Measurements from ENCODE around the gene SEMA5A. TPM values are rescaled to one million over a fixed set of nuclear protein-coding genes. Genes with fewer than 3 reads are reported as not detected.

The SEMA5A gene
- total RNA-seq, 2 donors from 2014 or later: 13.3 to 17.6 TPM

DNA sequence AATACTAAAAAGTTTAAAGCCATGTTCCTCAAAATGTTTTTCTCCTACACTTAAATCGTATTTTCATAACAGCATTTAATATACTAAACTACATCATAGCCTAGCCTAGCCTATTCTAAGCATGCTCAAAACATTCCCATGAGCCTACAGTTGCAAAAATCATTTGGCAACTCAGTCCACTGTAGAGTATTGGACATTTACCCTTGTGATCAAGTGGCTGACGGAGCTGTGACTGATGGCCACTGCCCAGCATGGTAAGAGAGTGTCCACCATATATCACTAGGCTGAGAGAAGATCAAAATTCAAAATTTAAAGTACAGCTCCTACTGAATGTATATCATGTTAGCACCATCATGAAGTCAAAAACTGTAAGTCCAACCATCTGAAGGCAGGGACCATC lies 30.9 kb downstream of the SEMA5A start:
- no peaks in the 10 kb centered on the region for H3K27me3 ChIP-seq (replicated peaks; ENCODE audit: insufficient read depth)
- no peak overlapping the region for H3K4me3 ChIP-seq
- DNase-seq (ENCODE audit: low spot score) (no peak), ATAC-seq (ENCODE audit: insufficient number of reproducible peaks, low FRiP score, low read depth) (no peak)
- no peak overlapping the region for H3K27ac ChIP-seq
- no peaks in the 10 kb centered on the region for H3K36me3 ChIP-seq
- no peaks in the 10 kb centered on the region for H3K9me3 ChIP-seq
- no peak for TF ChIP-seq CTCF (IDR thresholded peaks at IDR 0.05)
- H3K4me1 ChIP-seq (ENCODE audit: control insufficient read depth in 1 of 2, low read depth in 2 of 2): peaks cover 6 to 18% of the 10 kb centered on the region in 2 donors

- Histone ChIP-seq H3K27me3 (replicated peaks; ENCODE audit: insufficient read depth) (no peaks in the 10 kb centered on the region), H3K4me3 (no peak overlapping the region), H3K9me3 (no peaks in the 10 kb centered on the region), H3K4me1 (ENCODE audit: control insufficient read depth in 1 of 2, low read depth in 2 of 2) (peaks cover 6 to 8% of the 10 kb centered on the region in 2 donors), H3K36me3 (no peaks in the 10 kb centered on the region), H3K27ac (no peak overlapping the region)
- DNase-seq (ENCODE audit: low spot score): no peak
- TF ChIP-seq CTCF (IDR thresholded peaks at IDR 0.05): peak; percentile 30
- no peak for ATAC-seq (ENCODE audit: insufficient number of reproducible peaks, low FRiP score, low read depth)
Measured at GRCh38 chr5:9513827-9514226, 32.0 kb downstream of the SEMA5A start.

- no peak for ATAC-seq (ENCODE audit: insufficient number of reproducible peaks, low FRiP score, low read depth)
- no peak for DNase-seq (ENCODE audit: low spot score)
- Histone ChIP-seq H3K4me3 (peak overlapping the region; percentile 47), H3K9me3 (no peaks in the 10 kb centered on the region), H3K4me1 (ENCODE audit: control insufficient read depth in 1 of 2, low read depth in 2 of 2) (peaks cover 6 to 8% of the 10 kb centered on the region in 2 donors), H3K27ac (peak overlapping the region in 1 of 2 donors; percentile 11), H3K36me3 (no peaks in the 10 kb centered on the region), H3K27me3 (replicated peaks; ENCODE audit: insufficient read depth) (no peaks in the 10 kb centered on the region)
- TF ChIP-seq CTCF (IDR thresholded peaks at IDR 0.05): no peak
Measured at GRCh38 chr5:9512457-9512856, 33.4 kb downstream of the SEMA5A start.

DNA sequence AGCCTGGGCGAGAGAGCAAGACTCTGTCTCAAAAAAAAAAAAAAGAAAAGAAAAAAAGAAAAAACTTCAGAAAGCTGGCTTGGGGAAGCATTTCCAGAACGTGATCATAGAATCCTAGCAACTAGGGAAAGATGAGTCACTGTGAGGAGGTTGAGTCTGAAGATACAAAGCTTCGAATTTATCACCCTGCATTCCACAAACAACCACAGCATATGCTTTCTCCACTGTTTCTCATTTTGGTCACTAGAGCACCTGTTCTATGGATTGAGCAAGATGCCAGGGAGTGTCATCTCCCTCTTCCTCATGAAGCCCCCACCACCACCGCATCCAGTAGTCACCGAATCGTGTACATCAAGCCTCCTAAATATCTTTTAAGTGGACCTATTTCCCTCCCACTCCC lies 37.9 kb downstream of the SEMA5A start:
- H3K27me3 ChIP-seq (replicated peaks; ENCODE audit: insufficient read depth): no peaks in the 10 kb centered on the region
- ATAC-seq (ENCODE audit: insufficient number of reproducible peaks, low FRiP score, low read depth) (no peak), DNase-seq (ENCODE audit: low spot score) (no peak)
- H3K4me3 ChIP-seq: no peak overlapping the region
- TF ChIP-seq CTCF (IDR thresholded peaks at IDR 0.05): no peak
- no peaks in the 10 kb centered on the region for H3K36me3 ChIP-seq
- H3K9me3 ChIP-seq: no peaks in the 10 kb centered on the region
- peaks cover 6 to 8% of the 10 kb centered on the region in 2 donors for H3K4me1 ChIP-seq (ENCODE audit: control insufficient read depth in 1 of 2, low read depth in 2 of 2)
- no peak overlapping the region for H3K27ac ChIP-seq

GRCh38 chr5:9505225-9505624 lies 40.6 kb downstream of the SEMA5A start:
- Histone ChIP-seq H3K27me3 (replicated peaks; ENCODE audit: insufficient read depth) (no peaks in the 10 kb centered on the region), H3K27ac (no peak overlapping the region), H3K4me1 (ENCODE audit: control insufficient read depth in 1 of 2, low read depth in 2 of 2) (peaks cover 0 to 4% of the 10 kb centered on the region in 2 donors), H3K36me3 (no peaks in the 10 kb centered on the region), H3K9me3 (no peaks in the 10 kb centered on the region), H3K4me3 (no peak overlapping the region)
- DNase-seq (ENCODE audit: low spot score) (no peak), ATAC-seq (ENCODE audit: insufficient number of reproducible peaks, low FRiP score, low read depth) (no peak)
- TF ChIP-seq CTCF (IDR thresholded peaks at IDR 0.05): no peak
